B cell (primary cell): Measurements from ENCODE around the gene DCHS2. TPM values are rescaled to one million over a fixed set of nuclear protein-coding genes. Genes with fewer than 3 reads are reported as not detected.

Experiments used
- ATAC-seq: fragments of 200-7000 bp; cut with Tn5 transposase; one replicate; pipeline ENCODE4 v1.10.0; 2021; ENCODE audit warnings: low read depth, mild to moderate bottlenecking, moderate number of reproducible peaks, moderate library complexity
- CTCF ChIA-PET: fragments of 350-600 bp; sonication (Branson Sonifier 250); formaldehyde crosslinking; loops from one replicate; lab custom pipeline; 2021; ENCODE audit warnings: antibody characterized with exemption, inconsistent platforms; lab: Charles Lee
- POLR2A ChIA-PET: fragments of 350-600 bp; sonication (Branson Sonifier 250); formaldehyde crosslinking; loops from one replicate; lab custom pipeline; 2021; ENCODE audit warnings: antibody characterized with exemption; lab: Charles Lee
- DNase-seq: peaks from one replicate; pipeline ENCODE4 v3.0.0; 2013
- H2AFZ ChIP-seq: 2 replicates; pipeline ENCODE4 v1.6.1; 2012; ENCODE audit warnings: mild to moderate bottlenecking, low read depth, low read length; ENCODE audit not compliant: insufficient read depth, poor library complexity, severe bottlenecking
- H3K27ac ChIP-seq, 2 donors: 1 replicate in 1 of 2; 2 replicates in 1 of 2; pipeline ENCODE4 v1.5.1; 2012 to 2013; ENCODE audit warnings: low read length in 2 of 2, mild to moderate bottlenecking in 2 of 2, moderate library complexity in 1 of 2
- H3K27me3 ChIP-seq, 4 experiments: fragments of 200-600 bp in 1 of 4; sonication (generic) in 1 of 4; replicated peaks in 1 of 4; 1 replicate in 2 of 4; 2 replicates in 2 of 4; pipeline versions ENCODE4 v1.6.1 to v1.7.0; 2013 to 2016; ENCODE audit warnings: low read length in 3 of 4, mild to moderate bottlenecking in 2 of 4, mixed read lengths in 1 of 4, moderate library complexity in 1 of 4; ENCODE audit not compliant: insufficient read depth in 4 of 4, control insufficient read depth in 3 of 4; ENCODE audit errors: control extremely low read depth in 1 of 4
- H3K36me3 ChIP-seq, 2 experiments: replicated peaks in 1 of 2; 1 replicate in 1 of 2; 2 replicates in 1 of 2; pipeline versions ENCODE4 v1.6.1 to v1.7.1; 2013; ENCODE audit warnings: low read length in 1 of 2; ENCODE audit not compliant: insufficient read depth in 2 of 2, control insufficient read depth in 1 of 2; ENCODE audit errors: control extremely low read depth in 1 of 2, extremely low read depth in 1 of 2
- H3K4me1 ChIP-seq, 2 donors: fragments of 200-600 bp in 1 of 2; sonication (generic) in 1 of 2; 1 replicate in 1 of 2; 2 replicates in 1 of 2; pipeline versions ENCODE4 v1.5.1 to v1.6.1; 2013 to 2017; ENCODE audit warnings: low read length in 2 of 2; ENCODE audit not compliant: control insufficient read depth in 2 of 2, insufficient read depth in 2 of 2
- H3K4me2 ChIP-seq: replicated peaks from 2 replicates; pipeline ENCODE3; 2012; ENCODE audit warnings: mild to moderate bottlenecking, low read depth, low read length; ENCODE audit not compliant: poor library complexity, severe bottlenecking
- H3K4me3 ChIP-seq, 5 experiments: fragments of 200-600 bp in 1 of 5; sonication (generic) in 1 of 5; 1 replicate in 3 of 5; 2 replicates in 2 of 5; pipeline versions ENCODE4 v1.5.1 to v1.7.0; 2011 to 2016; ENCODE audit warnings: low read length in 4 of 5, mild to moderate bottlenecking in 4 of 5, low read depth in 2 of 5, control low read depth in 1 of 5, moderate library complexity in 1 of 5; ENCODE audit not compliant: insufficient read depth in 1 of 5; ENCODE audit errors: control extremely low read depth in 1 of 5, extremely low read depth in 1 of 5
- H3K79me2 ChIP-seq: fragments of 200-600 bp; sonication (generic); one replicate; pipeline ENCODE4 v1.6.0; 2016; ENCODE audit warnings: low read length; ENCODE audit not compliant: control insufficient read depth, insufficient read depth
- H3K9ac ChIP-seq: fragments of 200-600 bp; sonication (generic); 2 replicates; pipeline ENCODE4 v1.6.1; 2017; ENCODE audit warnings: mild to moderate bottlenecking, low read length, moderate library complexity
- H3K9me3 ChIP-seq, 3 donors: one replicate each; pipeline versions ENCODE4 v1.6.1 to v1.7.1; 2013; ENCODE audit warnings: low read length in 2 of 3; ENCODE audit not compliant: control insufficient read depth in 2 of 3, insufficient read depth in 1 of 3; ENCODE audit errors: control extremely low read depth in 1 of 3
- H4K20me1 ChIP-seq: 2 replicates; pipeline ENCODE4 v1.6.0; 2012; ENCODE audit warnings: mild to moderate bottlenecking, low read length; ENCODE audit not compliant: insufficient read depth, control insufficient read depth, poor library complexity, severe bottlenecking
- H3K27ac Mint-ChIP-seq: one replicate; pipeline ENCODE4 v1.8.0; 2021; ENCODE audit warnings: mixed read lengths
- H3K27me3 Mint-ChIP-seq: one replicate; pipeline ENCODE4 v1.8.0; 2021; ENCODE audit warnings: mixed read lengths
- H3K4me1 Mint-ChIP-seq: one replicate; pipeline ENCODE4 v1.8.0; 2021; ENCODE audit warnings: mixed read lengths
- H3K4me3 Mint-ChIP-seq: one replicate; pipeline ENCODE4 v1.8.0; 2021; ENCODE audit warnings: mixed read lengths
- H3K9me3 Mint-ChIP-seq: one replicate; pipeline ENCODE4 v1.8.0; 2022; ENCODE audit warnings: mixed read lengths; ENCODE audit not compliant: insufficient read depth
- EZH2 ChIP-seq: IDR thresholded peaks from 2 replicates; pipeline ENCODE4 v1.6.1; 2012; ENCODE audit warnings: borderline replicate concordance, low read depth, mild to moderate bottlenecking, moderate library complexity, low read length; ENCODE audit not compliant: insufficient read depth, poor library complexity, severe bottlenecking
- WGBS: methylation state at CpG from one replicate; pipeline ENCODE4 v1.1.5; 2013; ENCODE audit warnings: missing lambda C conversion rate; ENCODE audit not compliant: insufficient coverage; 5-methylcytosine and 5-hydroxymethylcytosine counted together
- intact Hi-C: fragments of 100-400 bp; cut with micrococcal nuclease; formaldehyde crosslinking; loops from one replicate; pipeline ENCODE4 v1.10.0; 2022
- polyA plus RNA-seq: library from polyadenylated mRNA; depleted of rRNA; stranded (reverse); fragments of >200 nt; gene quantifications from 2 replicates; pipeline ENCODE4 v1.2.3, GENCODE V29; 2012
- total RNA-seq, 2 donors: library from RNA; stranded (reverse); fragments of 120-200 nt in 1 of 2; gene quantifications; 1 replicate in 1 of 2; 2 replicates in 1 of 2; pipeline versions ENCODE4 v1.2.3 to v1.2.4, GENCODE V29; 2013 to 2022
- TF ChIP-seq, protein P1 (sequence below): fragments of 200-600 bp; IDR thresholded peaks from one replicate; pipeline ENCODE4 v1.8.0; 2022; ENCODE audit warnings: antibody characterized with exemption, mild to moderate bottlenecking

The DCHS2 gene
- total and polyA plus RNA-seq, 2 donors (not counting 1 experiment from before 2014, with no cell fraction given) = 0.02 to 0.06 TPM

DNA sequence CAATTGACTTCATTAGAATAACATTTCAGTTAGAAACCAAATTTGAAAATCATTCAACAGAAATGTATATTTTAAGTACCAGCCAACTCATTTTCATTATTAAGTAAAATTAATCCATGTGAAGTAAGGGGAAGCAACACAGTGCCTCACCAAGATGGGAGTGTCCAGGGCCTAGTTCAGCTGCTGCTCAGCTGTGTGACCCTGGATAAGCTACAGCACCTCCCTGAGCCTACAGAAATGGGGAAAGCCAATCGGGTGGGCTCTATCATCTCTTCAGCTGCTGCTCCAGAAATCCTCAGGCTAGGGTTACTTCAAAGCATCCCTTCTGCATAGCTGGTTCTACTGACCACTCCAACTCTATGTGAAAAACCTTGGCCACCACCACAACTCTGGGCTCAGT lies 18.7 kb downstream of the DCHS2 start:
- Histone ChIP-seq H3K27me3 (peaks cover 0 to 18% (median 2%) of the 10 kb centered on the region in 4 experiments), H3K4me3 (no peak overlapping the region), H3K4me2 (no peak overlapping the region), H3K4me1 (no peaks in the 10 kb centered on the region), H3K27ac (no peak overlapping the region), H4K20me1 (no peaks in the 10 kb centered on the region), H3K79me2 (no peaks in the 10 kb centered on the region), H2AFZ (no peak overlapping the region), H3K9me3 (no peaks in the 10 kb centered on the region), H3K36me3 (no peaks in the 10 kb centered on the region), H3K9ac (no peak overlapping the region)
- CTCF ChIA-PET = no interaction called here
- H3K4me3 Mint-ChIP-seq = no peak overlapping the region
- H3K27ac Mint-ChIP-seq = no peak overlapping the region
- no peaks in the 10 kb centered on the region for H3K4me1 Mint-ChIP-seq
- no peaks in the 10 kb centered on the region for H3K9me3 Mint-ChIP-seq
- POLR2A ChIA-PET = no interaction called here
- TF ChIP-seq, protein P1, sequence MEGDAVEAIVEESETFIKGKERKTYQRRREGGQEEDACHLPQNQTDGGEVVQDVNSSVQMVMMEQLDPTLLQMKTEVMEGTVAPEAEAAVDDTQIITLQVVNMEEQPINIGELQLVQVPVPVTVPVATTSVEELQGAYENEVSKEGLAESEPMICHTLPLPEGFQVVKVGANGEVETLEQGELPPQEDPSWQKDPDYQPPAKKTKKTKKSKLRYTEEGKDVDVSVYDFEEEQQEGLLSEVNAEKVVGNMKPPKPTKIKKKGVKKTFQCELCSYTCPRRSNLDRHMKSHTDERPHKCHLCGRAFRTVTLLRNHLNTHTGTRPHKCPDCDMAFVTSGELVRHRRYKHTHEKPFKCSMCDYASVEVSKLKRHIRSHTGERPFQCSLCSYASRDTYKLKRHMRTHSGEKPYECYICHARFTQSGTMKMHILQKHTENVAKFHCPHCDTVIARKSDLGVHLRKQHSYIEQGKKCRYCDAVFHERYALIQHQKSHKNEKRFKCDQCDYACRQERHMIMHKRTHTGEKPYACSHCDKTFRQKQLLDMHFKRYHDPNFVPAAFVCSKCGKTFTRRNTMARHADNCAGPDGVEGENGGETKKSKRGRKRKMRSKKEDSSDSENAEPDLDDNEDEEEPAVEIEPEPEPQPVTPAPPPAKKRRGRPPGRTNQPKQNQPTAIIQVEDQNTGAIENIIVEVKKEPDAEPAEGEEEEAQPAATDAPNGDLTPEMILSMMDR = no peak
- TF ChIP-seq EZH2 = no peak
- DNase-seq (no peak), ATAC-seq (no peak)
- peaks cover 39% of the 10 kb centered on the region for H3K27me3 Mint-ChIP-seq
- intact Hi-C loops = no loop called here
- 88% methylated on average over 1 of the region's 1 CpG for WGBS

DNA sequence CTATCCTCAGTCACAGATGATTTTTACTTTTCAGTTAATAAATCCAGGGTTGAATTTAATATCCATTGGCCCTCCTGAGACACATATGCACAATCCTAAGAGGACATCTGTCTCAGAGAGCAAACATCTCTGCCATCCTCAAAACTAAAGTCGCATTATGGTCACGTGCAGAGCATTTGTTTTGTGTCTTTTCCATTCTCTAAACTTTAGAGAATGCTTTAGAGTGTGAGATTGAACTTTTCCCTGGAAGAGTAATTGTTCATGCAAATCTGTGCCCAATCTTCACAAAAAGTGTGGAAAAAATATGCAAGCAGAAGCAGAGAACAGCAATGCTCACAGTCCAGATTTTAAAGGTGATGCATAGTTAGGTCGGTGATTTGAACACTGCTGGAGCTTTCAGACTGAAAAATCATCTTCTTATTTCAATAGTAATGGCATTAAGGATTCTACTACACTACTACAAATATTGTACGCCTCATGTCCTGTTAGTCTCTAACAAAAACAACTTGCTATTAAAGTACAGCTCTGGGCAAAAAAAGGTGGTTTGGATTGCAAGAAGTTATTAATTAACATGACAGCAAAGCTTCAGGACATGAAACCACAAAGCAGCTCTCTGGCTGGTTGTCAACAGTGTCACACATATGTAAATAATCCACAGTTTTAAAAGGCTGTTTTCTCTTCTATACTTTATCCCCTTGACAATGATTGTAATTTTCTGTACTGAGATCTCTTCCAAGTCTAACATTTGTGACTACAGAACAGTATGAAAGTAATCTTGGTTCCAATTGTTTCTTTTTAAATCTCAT lies 19.9 kb downstream of the DCHS2 start:
- H3K4me3 Mint-ChIP-seq = no peak overlapping the region
- H3K4me2 ChIP-seq = no peak overlapping the region
- H3K4me3 ChIP-seq = no peak overlapping the region
- H3K27me3 Mint-ChIP-seq = peaks cover 33% of the 10 kb centered on the region
- no peaks in the 10 kb centered on the region for H3K4me1 ChIP-seq
- no peaks in the 10 kb centered on the region for H3K4me1 Mint-ChIP-seq
- no peaks in the 10 kb centered on the region for H3K36me3 ChIP-seq
- no peak overlapping the region for H3K9ac ChIP-seq
- no peak overlapping the region for H2AFZ ChIP-seq
- no peak overlapping the region for H3K27ac ChIP-seq
- ATAC-seq (no peak), DNase-seq (no peak)
- peaks cover 0 to 18% (median 2%) of the 10 kb centered on the region in 4 experiments for H3K27me3 ChIP-seq
- ChIA-PET CTCF (no interaction called here), POLR2A (no interaction called here)
- WGBS = no CpG with 5 or more reads among the region's 4 CpGs
- no peak overlapping the region for H3K27ac Mint-ChIP-seq
- no peaks in the 10 kb centered on the region for H4K20me1 ChIP-seq
- no peaks in the 10 kb centered on the region for H3K9me3 ChIP-seq
- TF ChIP-seq, protein P1 = no peak
- no peak for TF ChIP-seq EZH2
- H3K9me3 Mint-ChIP-seq = no peaks in the 10 kb centered on the region
- H3K79me2 ChIP-seq = no peaks in the 10 kb centered on the region
- intact Hi-C loops = no loop called here
